ENCODE results near the gene ARHGEF12.
"Not testable (repeated sequence)": the region's sequence is repeated elsewhere in the genome, so short reads cannot be mapped to it uniquely, and the experiment has no call there.

The ARHGEF12 gene

GRCh38 chr11:120494595-120494994 lies 158.4 kb downstream of the ARHGEF12 start:
- H3K9me3 ChIP-seq (ENCODE audit: control insufficient read depth, insufficient read depth, low read depth, low read length) = no peaks in the 10 kb centered on the region
- H3K4me1 ChIP-seq (ENCODE audit: control insufficient read depth, insufficient read depth, low read length) = peaks cover 13% of the 10 kb centered on the region
- H3K9ac ChIP-seq (ENCODE audit: low read length) = no peak overlapping the region
- H3K4me3 ChIP-seq (ENCODE audit: low read depth, low read length) = no peak overlapping the region
- H3K27me3 ChIP-seq (ENCODE audit: control insufficient read depth, insufficient read depth, low read length) = no peaks in the 10 kb centered on the region
- H3K27ac ChIP-seq (ENCODE audit: low read depth, low read length) = no peak overlapping the region
- no peaks in the 10 kb centered on the region for H3K36me3 ChIP-seq (ENCODE audit: control insufficient read depth, insufficient read depth, low read length)

GRCh38 chr11:120499088-120499487 lies 162.9 kb downstream of the ARHGEF12 start:
- no peak overlapping the region for H3K4me3 ChIP-seq (ENCODE audit: low read depth, low read length)
- no peaks in the 10 kb centered on the region for H3K27me3 ChIP-seq (ENCODE audit: control insufficient read depth, insufficient read depth, low read length)
- no peaks in the 10 kb centered on the region for H3K36me3 ChIP-seq (ENCODE audit: control insufficient read depth, insufficient read depth, low read length)
- H3K27ac ChIP-seq (ENCODE audit: low read depth, low read length) = no peak overlapping the region
- peaks cover 48% of the 10 kb centered on the region for H3K4me1 ChIP-seq (ENCODE audit: control insufficient read depth, insufficient read depth, low read length)
- no peak overlapping the region for H3K9ac ChIP-seq (ENCODE audit: low read length)
- H3K9me3 ChIP-seq (ENCODE audit: control insufficient read depth, insufficient read depth, low read depth, low read length) = no peaks in the 10 kb centered on the region

GRCh38 chr11:120499859-120500258 lies 163.6 kb downstream of the ARHGEF12 start:
- Histone ChIP-seq H3K27me3 (ENCODE audit: control insufficient read depth, insufficient read depth, low read length) (no peaks in the 10 kb centered on the region), H3K9ac (ENCODE audit: low read length) (no peak overlapping the region), H3K36me3 (ENCODE audit: control insufficient read depth, insufficient read depth, low read length) (no peaks in the 10 kb centered on the region), H3K4me3 (ENCODE audit: low read depth, low read length) (no peak overlapping the region), H3K9me3 (ENCODE audit: control insufficient read depth, insufficient read depth, low read depth, low read length) (no peaks in the 10 kb centered on the region), H3K27ac (ENCODE audit: low read depth, low read length) (no peak overlapping the region), H3K4me1 (ENCODE audit: control insufficient read depth, insufficient read depth, low read length) (peaks cover 48% of the 10 kb centered on the region)

GRCh38 chr11:120500414-120501071 lies 164.3 kb downstream of the ARHGEF12 start:
- no peak overlapping the region for H3K9ac ChIP-seq (ENCODE audit: low read length)
- H3K4me1 ChIP-seq (ENCODE audit: control insufficient read depth, insufficient read depth, low read length) = peaks cover 43% of the 10 kb centered on the region
- no peaks in the 10 kb centered on the region for H3K27me3 ChIP-seq (ENCODE audit: control insufficient read depth, insufficient read depth, low read length)
- H3K36me3 ChIP-seq (ENCODE audit: control insufficient read depth, insufficient read depth, low read length) = no peaks in the 10 kb centered on the region
- no peak overlapping the region for H3K27ac ChIP-seq (ENCODE audit: low read depth, low read length)
- peak overlapping the region; percentile 21; the same call in 1 of the 2 replicates for H3K4me3 ChIP-seq (ENCODE audit: low read depth, low read length)
- H3K9me3 ChIP-seq (ENCODE audit: control insufficient read depth, insufficient read depth, low read depth, low read length) = no peaks in the 10 kb centered on the region

- Histone ChIP-seq H3K36me3 (ENCODE audit: control insufficient read depth, insufficient read depth, low read length) (no peaks in the 10 kb centered on the region), H3K27ac (ENCODE audit: low read depth, low read length) (no peak overlapping the region; the same call in 1 of the 2 replicates), H3K27me3 (ENCODE audit: control insufficient read depth, insufficient read depth, low read length) (no peaks in the 10 kb centered on the region), H3K9ac (ENCODE audit: low read length) (no peak overlapping the region), H3K4me3 (ENCODE audit: low read depth, low read length) (peak overlapping the region; percentile 18; the same call in 1 of the 2 replicates), H3K9me3 (ENCODE audit: control insufficient read depth, insufficient read depth, low read depth, low read length) (no peaks in the 10 kb centered on the region), H3K4me1 (ENCODE audit: control insufficient read depth, insufficient read depth, low read length) (peaks cover 40% of the 10 kb centered on the region)
Observed at GRCh38 chr11:120501440-120501839, 165.2 kb downstream of the ARHGEF12 start.

- Histone ChIP-seq H3K9ac (ENCODE audit: low read length) (no peak overlapping the region), H3K4me3 (ENCODE audit: low read depth, low read length) (no peak overlapping the region), H3K27me3 (ENCODE audit: control insufficient read depth, insufficient read depth, low read length) (no peaks in the 10 kb centered on the region), H3K4me1 (ENCODE audit: control insufficient read depth, insufficient read depth, low read length) (peaks cover 40% of the 10 kb centered on the region), H3K36me3 (ENCODE audit: control insufficient read depth, insufficient read depth, low read length) (no peaks in the 10 kb centered on the region), H3K27ac (ENCODE audit: low read depth, low read length) (no peak overlapping the region), H3K9me3 (ENCODE audit: control insufficient read depth, insufficient read depth, low read depth, low read length) (no peaks in the 10 kb centered on the region)
Observed at GRCh38 chr11:120501976-120502755, 166.0 kb downstream of the ARHGEF12 start.

GRCh38 chr11:120503529-120503928 lies 167.3 kb downstream of the ARHGEF12 start:
- H3K9ac ChIP-seq (ENCODE audit: low read length); H3K27ac ChIP-seq (ENCODE audit: low read depth, low read length); H3K36me3 ChIP-seq (ENCODE audit: control insufficient read depth, insufficient read depth, low read length); H3K27me3 ChIP-seq (ENCODE audit: control insufficient read depth, insufficient read depth, low read length); H3K4me3 ChIP-seq (ENCODE audit: low read depth, low read length); H3K9me3 ChIP-seq (ENCODE audit: control insufficient read depth, insufficient read depth, low read depth, low read length): not testable (repeated sequence)
- H3K4me1 ChIP-seq (ENCODE audit: control insufficient read depth, insufficient read depth, low read length) = peaks cover 40% of the 10 kb centered on the region

GRCh38 chr11:120505801-120506425 lies 169.7 kb downstream of the ARHGEF12 start:
- Histone ChIP-seq H3K9me3 (ENCODE audit: control insufficient read depth, insufficient read depth, low read depth, low read length) (no peaks in the 10 kb centered on the region), H3K36me3 (ENCODE audit: control insufficient read depth, insufficient read depth, low read length) (no peaks in the 10 kb centered on the region), H3K9ac (ENCODE audit: low read length) (no peak overlapping the region), H3K27ac (ENCODE audit: low read depth, low read length) (no peak overlapping the region), H3K4me1 (ENCODE audit: control insufficient read depth, insufficient read depth, low read length) (peaks cover 30% of the 10 kb centered on the region), H3K27me3 (ENCODE audit: control insufficient read depth, insufficient read depth, low read length) (peaks cover 22% of the 10 kb centered on the region), H3K4me3 (ENCODE audit: low read depth, low read length) (no peak overlapping the region)

GRCh38 chr11:120509346-120510053 lies 173.3 kb downstream of the ARHGEF12 start:
- no peaks in the 10 kb centered on the region for H3K9me3 ChIP-seq (ENCODE audit: control insufficient read depth, insufficient read depth, low read depth, low read length)

GRCh38 chr11:120510406-120511115 lies 174.3 kb downstream of the ARHGEF12 start:
- Histone ChIP-seq H3K27me3 (ENCODE audit: control insufficient read depth, insufficient read depth, low read length) (peaks cover 58% of the 10 kb centered on the region), H3K4me3 (ENCODE audit: low read depth, low read length) (no peak overlapping the region), H3K4me1 (ENCODE audit: control insufficient read depth, insufficient read depth, low read length) (no peaks in the 10 kb centered on the region), H3K27ac (ENCODE audit: low read depth, low read length) (no peak overlapping the region), H3K36me3 (ENCODE audit: control insufficient read depth, insufficient read depth, low read length) (no peaks in the 10 kb centered on the region), H3K9me3 (ENCODE audit: control insufficient read depth, insufficient read depth, low read depth, low read length) (no peaks in the 10 kb centered on the region), H3K9ac (ENCODE audit: low read length) (no peak overlapping the region)

More at GRCh38 chr11:120509346-120510053, 173.3 kb downstream of the ARHGEF12 start:
- H3K9ac ChIP-seq (ENCODE audit: low read length) = no peak overlapping the region
- H3K36me3 ChIP-seq (ENCODE audit: control insufficient read depth, insufficient read depth, low read length) = no peaks in the 10 kb centered on the region
- H3K27ac ChIP-seq (ENCODE audit: low read depth, low read length) = no peak overlapping the region
- H3K4me1 ChIP-seq (ENCODE audit: control insufficient read depth, insufficient read depth, low read length) = peaks cover under 1% of the 10 kb centered on the region; the same call in 1 of the 2 replicates
- H3K27me3 ChIP-seq (ENCODE audit: control insufficient read depth, insufficient read depth, low read length) = peaks cover 47% of the 10 kb centered on the region
- no peak overlapping the region for H3K4me3 ChIP-seq (ENCODE audit: low read depth, low read length)
